NCI-H82 treated with DMSO at 0.1 percent for 48 hours (cell line): ENCODE results near the gene CATSPERD.

ENCODE experiments used
- DNase-seq: peaks from one replicate; lab custom pipeline; 2025; ENCODE audit not compliant: unreplicated experiment; lab: John Stamatoyannopoulos, UW

CATSPERD gene

DNA sequence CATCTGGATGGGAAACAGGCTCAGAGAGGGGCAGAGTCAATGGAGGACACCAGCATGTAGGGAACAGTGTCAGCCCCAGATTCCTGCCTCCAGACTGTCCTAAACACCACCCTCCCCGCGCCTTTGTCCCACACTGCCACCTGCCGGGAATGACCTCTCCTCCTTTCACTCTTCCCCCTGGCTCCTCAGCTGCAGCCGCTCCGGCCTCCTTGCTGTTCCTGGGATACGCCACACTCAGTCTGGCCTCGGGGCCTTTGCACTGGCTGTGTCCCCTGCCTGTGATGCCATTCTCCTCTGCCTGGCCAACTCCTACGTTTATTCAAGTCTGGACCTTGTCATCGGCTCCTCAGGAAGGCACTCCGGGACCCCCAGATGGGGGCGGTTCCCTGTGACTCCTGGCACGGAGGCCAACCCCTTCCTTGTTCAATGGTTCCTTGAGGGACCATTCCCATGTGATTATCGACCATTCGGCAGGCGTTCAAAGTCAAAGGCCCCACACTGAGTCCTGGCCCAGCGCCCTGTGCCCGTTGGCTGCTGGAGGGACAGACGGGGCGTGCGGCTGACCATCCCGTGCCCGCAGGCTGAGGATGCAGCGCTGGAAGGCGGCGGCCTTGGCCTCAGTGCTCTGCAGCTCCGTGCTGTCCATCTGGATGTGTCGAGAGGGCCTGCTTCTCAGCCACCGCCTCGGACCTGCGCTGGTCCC is 103.3 kb downstream of the CATSPERD start:
- no peak for DNase-seq

DNA sequence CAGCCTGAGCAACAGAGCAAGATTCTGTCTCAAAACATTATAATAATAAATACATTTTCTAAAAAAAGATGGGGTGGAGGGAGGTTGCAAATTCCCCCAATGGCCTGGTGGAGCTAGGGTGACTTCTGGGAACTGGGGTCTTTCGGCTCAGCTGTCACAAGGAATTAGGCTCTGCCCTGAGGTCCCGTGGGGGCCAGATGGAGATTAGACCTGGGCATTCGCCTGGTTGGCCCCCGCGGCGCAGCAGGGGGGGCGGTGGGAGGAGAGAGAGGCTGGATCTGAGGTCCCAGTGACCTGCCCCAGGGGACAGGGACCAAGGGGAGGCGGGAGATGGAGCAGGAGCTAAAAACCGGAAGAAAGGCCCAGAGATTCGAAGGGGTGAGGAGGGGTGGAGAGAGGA is 104.3 kb downstream of the CATSPERD start:
- peak; percentile 67 for DNase-seq

DNA sequence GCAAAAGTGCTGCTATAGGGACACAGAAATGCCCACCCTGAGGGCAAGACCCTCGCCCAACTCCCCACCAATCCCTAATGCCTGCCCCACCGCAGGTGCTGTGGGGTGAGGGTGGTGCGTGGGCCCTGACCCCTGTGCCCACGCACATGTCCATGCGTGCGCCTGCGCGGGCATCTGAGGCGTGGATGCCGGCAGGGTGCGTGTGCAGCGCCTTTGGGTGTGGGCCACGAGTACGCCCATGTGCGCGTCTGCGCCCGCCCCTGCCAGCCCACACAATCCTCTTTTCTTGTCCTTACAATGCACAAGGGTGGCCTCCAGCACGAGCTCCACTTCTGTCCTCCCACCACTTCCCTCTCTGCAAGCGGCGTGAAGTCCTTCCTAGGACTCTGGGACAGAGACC is 104.7 kb downstream of the CATSPERD start:
- no peak for DNase-seq

DNA sequence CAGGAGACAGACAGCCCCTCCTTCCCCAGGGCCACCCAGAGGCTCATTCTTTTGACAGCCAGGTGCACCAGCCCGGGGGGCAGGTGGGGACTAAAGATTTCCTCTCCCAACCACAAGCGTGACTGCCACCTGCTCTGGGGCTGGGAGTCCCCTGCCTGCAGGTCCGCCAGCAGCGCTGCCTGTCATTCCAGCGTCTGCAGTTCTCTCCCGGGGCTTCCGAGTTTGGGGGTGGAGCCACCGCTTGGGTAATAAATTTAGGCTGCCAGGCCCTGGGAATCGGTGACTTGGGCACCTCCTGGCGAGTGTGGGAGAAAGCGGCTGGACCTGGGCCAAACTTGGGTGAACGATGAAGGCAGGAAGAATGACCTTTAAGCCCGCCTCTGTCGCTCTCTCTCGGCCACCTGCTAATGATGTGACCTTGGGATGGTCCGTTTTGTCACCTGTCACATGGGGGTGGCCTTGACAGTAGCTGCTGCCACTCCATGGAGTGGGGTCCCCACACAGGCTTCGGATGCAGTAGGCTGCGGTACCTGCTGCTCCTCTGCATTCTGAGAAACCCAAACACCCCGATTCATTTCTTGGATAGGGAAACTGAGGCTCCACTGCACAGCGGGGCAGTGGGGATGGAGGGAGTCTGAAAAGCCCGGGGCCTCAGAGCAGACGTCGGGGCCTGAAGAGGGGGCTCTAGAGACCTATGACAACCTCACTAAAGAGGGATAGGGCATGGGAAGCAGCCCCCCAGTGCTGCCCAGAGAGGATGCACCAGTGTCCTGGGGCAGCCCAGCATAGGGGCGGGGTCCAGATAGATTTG is 106.3 kb downstream of the CATSPERD start:
- peak; percentile 48 for DNase-seq

DNA sequence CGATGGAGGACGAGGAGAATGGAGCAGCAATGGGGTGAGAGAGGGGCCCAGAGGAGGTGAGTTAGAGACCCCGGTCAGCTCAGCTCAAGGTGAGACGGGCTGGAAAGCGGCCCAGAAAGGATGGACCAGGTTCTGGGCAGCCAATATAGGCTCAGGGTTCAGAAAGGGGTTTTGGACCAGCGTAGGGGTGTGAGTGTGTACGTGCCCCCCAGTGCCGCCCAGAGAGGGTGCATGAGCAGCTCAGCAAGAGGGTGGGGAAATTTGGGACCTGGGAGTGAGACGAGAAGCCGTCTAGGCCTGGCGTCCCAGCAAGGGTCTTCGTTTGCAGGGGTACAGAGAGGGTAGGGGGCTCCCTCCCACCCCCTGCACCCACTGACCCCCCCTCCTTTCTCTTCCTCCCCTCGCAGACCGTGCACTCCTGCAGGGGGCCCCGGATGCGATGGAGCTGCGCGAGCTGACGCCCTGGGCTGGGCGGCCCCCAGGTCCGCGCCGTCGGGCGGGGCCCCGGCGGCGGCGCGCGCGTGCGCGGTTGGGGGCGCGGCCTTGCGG is 107.0 kb downstream of the CATSPERD start:
- no peak for DNase-seq

DNA sequence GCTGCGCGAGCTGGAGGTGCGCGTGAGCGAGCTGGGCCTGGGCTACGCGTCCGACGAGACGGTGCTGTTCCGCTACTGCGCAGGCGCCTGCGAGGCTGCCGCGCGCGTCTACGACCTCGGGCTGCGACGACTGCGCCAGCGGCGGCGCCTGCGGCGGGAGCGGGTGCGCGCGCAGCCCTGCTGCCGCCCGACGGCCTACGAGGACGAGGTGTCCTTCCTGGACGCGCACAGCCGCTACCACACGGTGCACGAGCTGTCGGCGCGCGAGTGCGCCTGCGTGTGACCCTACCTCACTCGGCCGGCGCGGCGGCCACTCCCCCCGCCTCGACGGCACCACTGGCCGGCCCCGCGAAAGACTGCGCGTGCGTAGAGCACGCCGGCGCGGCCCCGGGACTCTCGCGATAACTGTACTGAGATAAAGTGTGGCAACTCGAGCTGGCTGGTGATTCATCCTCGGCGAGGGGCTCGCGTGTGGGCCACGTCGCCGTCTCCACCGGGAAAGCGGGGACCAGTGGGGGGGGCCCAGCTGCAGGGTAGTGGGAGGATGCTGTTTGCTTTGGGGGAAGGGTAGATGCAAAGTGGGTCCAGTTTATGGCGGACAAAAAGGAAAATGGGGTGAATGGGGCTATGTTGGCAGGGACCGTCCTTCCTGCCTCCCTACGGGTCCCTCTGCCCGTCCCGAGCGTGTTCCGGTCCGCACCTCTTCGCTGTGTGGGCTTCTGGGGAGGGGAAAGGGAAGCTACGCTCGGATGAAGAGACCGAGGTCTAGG is 107.6 kb downstream of the CATSPERD start:
- peak; percentile 90 for DNase-seq
